GM19240 (cell line): Measurements from ENCODE around the gene HEATR5A.
"Not testable (repeated sequence)": the region's sequence is repeated elsewhere in the genome, so short reads cannot be mapped to it uniquely, and the experiment has no call there.

Experiments used
- DNase-seq: peaks from one replicate; pipeline ENCODE4 v3.0.0; 2011; ENCODE audit warnings: low spot score; ENCODE audit not compliant: insufficient read length

Gene HEATR5A

DNA sequence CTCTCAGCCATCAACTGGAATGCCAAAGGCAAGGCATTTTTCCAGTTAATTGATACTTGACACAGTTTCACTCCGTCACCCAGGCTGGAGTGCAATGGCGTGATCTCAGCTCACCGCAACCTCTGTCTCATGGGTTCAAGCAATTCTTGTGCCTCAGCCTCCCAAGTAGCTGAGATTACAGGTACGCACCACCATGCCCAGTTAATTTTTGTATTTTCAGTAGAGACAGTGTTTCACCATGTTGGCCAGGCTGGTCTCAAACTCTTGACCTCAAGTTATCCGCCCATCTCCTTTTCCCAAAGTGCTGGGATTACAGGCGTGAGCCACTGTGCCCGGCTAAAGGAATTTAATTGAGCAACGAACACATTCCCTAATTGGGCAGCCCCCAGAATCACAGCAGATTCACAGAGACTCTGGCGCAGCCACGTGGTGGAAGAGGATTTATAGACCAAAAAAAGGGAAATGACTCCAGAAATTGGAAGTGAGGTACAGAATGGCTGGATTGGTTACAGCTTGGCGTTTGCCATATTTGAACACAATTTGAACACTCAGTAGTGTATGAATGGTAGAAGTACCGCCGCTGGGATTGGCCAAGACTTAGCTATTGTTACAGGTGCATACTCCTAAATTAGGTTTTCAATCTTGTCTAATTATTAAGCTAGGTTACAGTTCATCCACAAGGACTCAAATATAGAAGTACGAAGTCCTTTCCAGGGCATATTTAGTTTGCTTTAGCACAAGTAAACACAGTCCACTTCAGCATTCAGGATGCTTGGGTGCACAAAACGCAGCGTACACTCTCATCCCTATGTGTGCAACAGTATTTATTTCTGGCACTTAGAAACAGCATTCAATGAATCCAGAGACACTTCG lies 162.6 kb downstream of the HEATR5A start:
- not testable (repeated sequence) for DNase-seq

DNA sequence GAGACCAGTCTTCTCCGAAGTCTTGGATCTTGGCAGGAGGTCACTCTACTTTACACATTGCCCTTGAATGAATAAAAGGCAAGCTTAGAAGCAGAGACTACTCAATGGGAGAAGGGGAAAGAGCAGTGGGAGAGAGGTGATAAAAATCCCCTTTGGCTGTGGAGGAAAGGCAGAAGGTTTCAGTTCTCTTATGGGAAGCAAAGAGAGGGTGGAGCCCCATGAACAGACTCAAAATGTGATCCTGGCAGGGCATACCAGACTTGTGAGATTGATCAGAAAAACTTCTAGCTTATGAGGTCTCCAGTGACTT lies 163.2 kb downstream of the HEATR5A start:
- no peak for DNase-seq

DNA sequence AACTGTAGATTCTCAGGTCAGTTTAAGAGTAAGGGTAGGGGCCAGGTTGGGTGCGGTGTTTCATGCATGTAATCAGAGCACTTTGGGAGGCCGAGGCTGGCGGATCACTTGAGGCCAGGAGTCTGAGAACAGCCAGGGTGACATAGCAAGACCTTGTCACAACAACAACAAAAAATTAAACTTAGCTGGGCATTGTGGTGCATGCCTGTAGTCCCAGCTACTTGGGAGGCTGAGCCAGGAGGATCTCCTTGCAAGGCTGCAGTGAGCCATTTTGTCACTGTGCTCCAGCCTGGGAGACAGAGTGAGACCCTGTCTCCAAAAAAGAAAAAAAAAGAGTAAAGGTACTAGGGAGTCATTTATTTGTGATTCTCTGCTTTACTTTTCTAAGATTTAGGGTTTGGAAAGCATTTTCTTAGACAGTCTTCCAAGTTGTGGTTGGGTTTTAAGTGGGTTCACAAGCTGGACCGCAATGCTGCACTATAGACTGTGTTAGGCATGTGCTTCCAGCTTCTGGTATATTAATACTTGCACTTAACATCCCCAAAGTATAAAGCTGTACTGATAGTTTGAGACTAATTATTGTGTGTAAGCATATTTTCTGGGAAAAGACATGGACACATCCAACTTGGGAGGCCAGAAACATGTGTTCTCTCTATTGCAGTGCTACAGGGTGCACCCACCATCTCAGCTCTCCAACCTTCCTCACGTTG lies 163.7 kb downstream of the HEATR5A start:
- no peak for DNase-seq

DNA sequence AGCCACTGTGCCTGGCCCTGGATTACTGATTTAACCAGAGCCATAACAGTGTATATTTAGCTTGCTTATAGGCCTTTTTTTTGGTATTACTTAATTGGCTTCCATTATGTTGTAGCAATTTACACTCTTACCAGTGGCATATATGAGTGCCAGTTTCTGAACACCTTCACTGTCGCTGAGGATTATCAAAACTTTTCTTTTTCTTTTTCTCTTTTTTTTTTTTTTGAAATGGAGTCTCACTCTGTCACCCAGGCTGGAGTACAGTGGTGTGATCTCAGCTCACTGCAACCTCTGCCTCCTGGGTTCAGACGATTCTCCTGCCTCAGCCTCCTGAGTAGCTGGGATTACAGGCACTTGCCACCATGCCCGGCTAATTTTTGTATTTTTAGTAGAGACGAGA lies 164.4 kb downstream of the HEATR5A start:
- DNase-seq: not testable (repeated sequence)

DNA sequence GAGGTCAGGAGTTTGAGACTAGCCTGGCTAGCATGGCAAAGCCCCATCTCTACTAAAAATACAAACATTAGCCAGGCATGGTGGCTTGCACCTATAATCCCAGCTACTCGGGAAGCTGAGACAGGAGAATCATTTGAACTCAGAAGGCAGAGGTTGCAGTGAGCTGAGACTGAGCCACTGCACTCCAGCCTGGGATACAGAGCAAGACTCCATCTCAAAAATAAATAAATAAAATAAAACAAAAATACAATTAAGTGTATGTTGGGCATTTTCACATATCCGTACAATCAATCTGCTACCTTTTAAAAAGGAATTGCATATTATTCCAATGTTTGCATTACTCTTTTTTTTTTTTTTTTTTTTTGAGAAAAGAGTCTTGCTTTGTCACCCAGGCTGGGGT lies 165.1 kb downstream of the HEATR5A start:
- DNase-seq: no peak

DNA sequence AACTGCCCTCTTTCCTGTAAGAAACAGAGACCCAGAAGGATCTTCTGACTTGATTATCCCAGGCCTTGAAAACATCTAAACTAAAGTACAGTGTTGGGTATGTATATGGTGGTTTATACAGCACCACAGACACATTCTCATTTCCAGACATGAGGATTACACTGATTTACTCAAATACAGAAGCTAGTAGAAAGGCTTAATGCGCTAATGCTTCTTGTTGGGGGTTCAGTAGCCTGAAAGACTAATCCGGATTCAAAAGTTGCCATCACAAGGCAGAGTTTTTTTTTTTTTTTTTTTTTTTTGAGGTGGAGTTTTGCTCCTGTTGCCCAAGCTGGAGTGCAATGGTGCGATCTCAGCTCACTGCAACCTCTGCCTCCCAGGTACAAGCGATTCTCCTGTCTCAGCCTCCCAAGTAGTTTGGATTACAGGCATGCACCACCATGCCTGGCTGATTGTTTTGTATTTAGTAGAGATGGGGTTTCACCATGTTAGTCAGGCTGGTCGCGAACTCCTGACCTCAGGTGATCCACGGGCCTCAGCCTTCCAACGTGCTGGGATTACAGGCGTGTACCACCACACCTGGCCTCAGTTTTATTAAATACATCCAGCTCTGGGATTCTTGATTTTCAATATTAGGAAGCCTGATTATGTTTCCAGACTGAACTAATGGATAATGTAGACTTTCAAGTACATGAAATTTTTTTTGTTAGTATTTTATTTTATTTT lies 166.4 kb downstream of the HEATR5A start:
- DNase-seq: no peak

DNA sequence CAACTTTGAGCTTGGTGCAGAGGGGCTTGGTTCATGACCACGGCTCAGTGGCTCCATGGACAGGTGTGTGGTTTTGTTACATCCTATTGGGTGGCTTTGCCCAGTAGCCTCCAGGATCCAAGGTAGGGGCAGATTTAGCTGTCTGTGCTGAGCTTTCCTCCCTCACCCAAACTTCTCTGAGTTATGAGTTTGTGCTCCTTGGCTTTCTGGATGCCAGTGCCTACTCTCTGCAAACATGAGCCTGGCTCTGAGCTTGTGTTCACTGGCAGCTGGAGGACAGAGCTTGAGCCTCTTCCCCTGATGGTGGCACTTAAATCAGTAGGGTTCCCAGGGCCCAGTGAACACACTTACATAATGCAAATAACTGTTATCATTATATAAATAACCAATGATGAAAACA lies 167.5 kb downstream of the HEATR5A start:
- no peak for DNase-seq

DNA sequence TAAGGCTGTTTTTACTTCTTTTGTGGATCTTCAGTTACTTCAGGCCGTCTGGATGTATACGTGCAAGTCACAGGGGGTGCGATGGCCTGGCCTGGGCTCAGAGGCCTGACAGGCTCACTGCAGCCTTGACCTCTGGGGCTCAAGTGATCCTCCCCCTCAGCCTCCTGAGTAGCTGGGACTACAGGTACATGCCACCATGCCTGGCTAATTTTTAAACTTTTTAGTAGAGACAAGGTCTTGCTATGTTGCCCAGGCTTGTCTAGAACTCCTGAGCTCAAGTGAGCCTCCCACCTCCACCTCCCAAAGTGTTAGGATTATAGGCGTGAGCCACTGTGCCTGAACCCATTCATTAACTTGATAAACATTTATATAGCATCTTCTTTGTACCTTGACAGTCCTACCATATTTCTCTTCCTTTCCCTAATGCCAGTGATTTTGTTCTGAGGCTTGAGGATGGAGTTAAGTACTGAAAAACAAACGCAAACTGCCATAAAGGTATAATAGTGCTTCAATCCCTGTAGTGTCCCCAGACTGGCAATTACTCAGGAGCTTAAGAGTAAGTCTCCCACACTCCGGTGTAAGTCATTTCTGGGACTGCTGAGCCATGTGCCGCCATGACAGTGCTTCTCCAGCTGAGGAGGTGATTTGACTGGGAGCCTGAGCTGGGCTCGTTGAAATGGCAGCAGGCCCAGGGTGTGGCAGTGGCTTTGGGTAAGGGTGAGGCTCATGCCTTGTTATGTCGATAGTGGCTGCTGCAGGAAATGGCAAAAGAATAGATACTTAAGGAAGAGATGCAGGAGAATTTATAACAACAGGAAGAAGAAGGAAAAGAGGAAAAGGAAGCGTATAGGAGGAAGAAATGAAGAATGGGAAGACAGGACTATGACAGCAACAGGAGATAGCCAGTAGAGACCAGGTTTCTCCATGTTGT lies 169.1 kb downstream of the HEATR5A start:
- no peak for DNase-seq

DNA sequence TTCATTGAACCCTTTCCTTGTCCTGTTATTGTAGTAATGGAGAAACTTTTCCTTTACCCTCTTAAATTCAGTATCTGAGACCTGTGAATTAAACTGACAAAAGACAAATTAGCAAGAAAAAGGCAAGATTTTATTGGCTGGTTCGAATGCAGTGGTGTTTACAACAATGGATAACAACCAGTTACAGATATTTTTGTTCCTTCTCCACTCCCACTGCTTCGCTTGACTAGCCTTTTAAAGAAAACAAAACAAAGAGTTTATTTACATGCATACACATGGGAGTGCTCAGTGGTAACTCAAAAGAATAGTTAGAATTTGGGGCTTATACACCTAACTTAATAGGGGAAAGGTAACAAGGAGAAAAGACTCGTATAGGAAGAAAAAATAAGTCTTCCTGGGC lies 175.7 kb downstream of the HEATR5A start:
- no peak for DNase-seq

DNA sequence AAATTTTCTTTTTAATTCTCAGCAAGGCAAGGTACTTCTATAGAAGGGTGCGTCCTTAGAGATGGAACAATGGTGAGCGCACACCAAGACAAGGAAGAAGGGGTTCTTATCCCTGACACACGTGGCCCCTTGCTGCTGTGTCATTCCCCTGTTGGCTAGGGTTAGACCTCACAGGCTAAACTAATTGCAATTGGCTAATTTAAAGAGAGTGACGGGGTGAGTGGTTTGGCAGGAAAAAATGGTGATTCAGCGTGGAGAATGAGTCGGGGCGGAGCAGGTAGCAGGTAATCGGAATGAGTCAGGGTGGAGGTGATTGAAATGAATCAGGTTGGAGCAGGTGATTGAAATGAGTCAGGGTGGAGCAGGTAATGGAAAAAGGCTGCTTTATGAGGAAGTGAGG lies 176.5 kb downstream of the HEATR5A start:
- DNase-seq: no peak

DNA sequence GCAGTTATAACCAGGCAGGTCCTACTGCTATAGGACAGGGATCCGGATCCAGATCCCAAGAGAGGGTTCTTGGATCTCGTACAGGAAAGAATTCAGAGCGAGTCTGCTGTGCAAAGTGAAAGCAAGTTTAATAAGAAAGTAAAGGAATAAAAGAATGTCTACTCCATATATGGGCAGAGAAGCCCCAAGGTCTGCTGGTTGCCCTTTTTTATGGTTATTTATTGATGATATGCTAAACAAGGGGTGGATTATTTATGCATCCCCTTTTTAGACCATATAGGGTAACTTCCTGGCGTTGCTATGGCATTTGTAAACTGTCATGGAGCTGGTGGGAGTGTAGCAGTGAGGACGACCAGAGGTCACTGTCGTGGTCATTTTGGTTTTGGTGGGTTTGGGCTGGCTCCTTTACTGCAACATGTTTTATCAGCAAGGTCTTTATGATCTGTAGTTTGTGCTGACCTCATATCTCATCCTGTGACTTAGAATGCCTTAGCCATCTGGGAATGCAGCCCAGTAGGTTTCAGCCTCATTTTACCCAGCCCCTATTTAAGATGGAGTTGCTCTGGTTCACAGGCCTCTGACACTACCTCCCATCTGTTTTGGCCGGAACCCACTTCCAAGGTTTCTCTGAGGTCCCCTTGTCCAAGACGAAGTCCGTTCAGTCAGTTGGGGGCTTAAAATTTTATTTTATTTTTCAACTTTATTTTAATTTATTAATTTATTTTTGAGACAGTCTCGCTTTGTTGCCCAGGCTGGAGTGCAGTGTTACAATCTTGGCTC lies 178.0 kb downstream of the HEATR5A start:
- DNase-seq: not testable (repeated sequence)
